ENCODE results near the gene AFG1L. TPM values are rescaled to one million over a fixed set of nuclear protein-coding genes. Genes with fewer than 3 reads are reported as not detected.

The AFG1L gene
- total and polyA plus RNA-seq, 3 experiments from 2014 or later = 4.4 to 5.3 (median 4.4) TPM

- no peaks in the 10 kb centered on the region for H3K27me3 Mint-ChIP-seq
- H3K4me1 ChIP-seq (ENCODE audit: insufficient read depth, low read length) = no peaks in the 10 kb centered on the region
- H3K36me3 ChIP-seq (ENCODE audit: insufficient read depth, low read length) = no peaks in the 10 kb centered on the region
- no peak overlapping the region for H3K4me3 ChIP-seq (ENCODE audit: low read length)
- DNase-seq = no peak
- peak overlapping the region in 1 of 8 donors; percentile 92 for H3K27ac Mint-ChIP-seq
- POLR2A ChIA-PET = no interaction called here
- no peaks in the 10 kb centered on the region for H3K9me3 ChIP-seq (ENCODE audit: low read length)
- H3K27ac ChIP-seq (ENCODE audit: low read depth, low read length) = no peak overlapping the region
- no peaks in the 10 kb centered on the region for H3K9me3 Mint-ChIP-seq
- CTCF ChIA-PET = no interaction called here
- no peaks in the 10 kb centered on the region for H3K27me3 ChIP-seq (ENCODE audit: insufficient read depth, low read length, poor library complexity, severe bottlenecking)
- peaks cover 0 to 4% (median 0%) of the 10 kb centered on the region in 3 donors for H3K4me1 Mint-ChIP-seq
- peaks cover 11 to 21% (median 13%) of the 10 kb centered on the region in 3 donors for H3K36me3 Mint-ChIP-seq
- no peak overlapping the region for H3K4me3 Mint-ChIP-seq
Measured at GRCh38 chr6:108360919-108361311, 66.1 kb downstream of the AFG1L start.

- H3K27me3 Mint-ChIP-seq = no peaks in the 10 kb centered on the region
- H3K27ac Mint-ChIP-seq = peak overlapping the region in 1 of 8 donors; percentile 92
- peaks cover 0 to 4% (median 0%) of the 10 kb centered on the region in 3 donors for H3K4me1 Mint-ChIP-seq
Measured at GRCh38 chr6:108361312-108361932, 66.6 kb downstream of the AFG1L start.

GRCh38 chr6:108362455-108362854, 67.6 kb downstream of the AFG1L start:
- peaks cover 0 to 4% (median 0%) of the 10 kb centered on the region in 3 donors for H3K4me1 Mint-ChIP-seq
- Histone ChIP-seq H3K4me3 (ENCODE audit: low read length) (no peak overlapping the region), H3K4me1 (ENCODE audit: insufficient read depth, low read length) (no peaks in the 10 kb centered on the region), H3K27me3 (ENCODE audit: insufficient read depth, low read length, poor library complexity, severe bottlenecking) (no peaks in the 10 kb centered on the region), H3K9me3 (ENCODE audit: low read length) (no peaks in the 10 kb centered on the region), H3K36me3 (ENCODE audit: insufficient read depth, low read length) (no peaks in the 10 kb centered on the region), H3K27ac (ENCODE audit: low read depth, low read length) (no peak overlapping the region)
- ChIA-PET POLR2A (no interaction called here), CTCF (no interaction called here)
- H3K36me3 Mint-ChIP-seq = peaks cover 7 to 15% (median 9%) of the 10 kb centered on the region in 3 donors
- H3K27me3 Mint-ChIP-seq = no peaks in the 10 kb centered on the region
- no peaks in the 10 kb centered on the region for H3K9me3 Mint-ChIP-seq
- H3K27ac Mint-ChIP-seq = no peak overlapping the region
- no peak overlapping the region for H3K4me3 Mint-ChIP-seq
- DNase-seq = no peak

More at GRCh38 chr6:108361312-108361932, 66.6 kb downstream of the AFG1L start:
- H3K36me3 Mint-ChIP-seq = peaks cover 9 to 21% (median 13%) of the 10 kb centered on the region in 3 donors
- no peaks in the 10 kb centered on the region for H3K4me1 ChIP-seq (ENCODE audit: insufficient read depth, low read length)
- H3K4me3 Mint-ChIP-seq = no peak overlapping the region
- POLR2A ChIA-PET = no interaction called here
- DNase-seq = no peak
- no peaks in the 10 kb centered on the region for H3K36me3 ChIP-seq (ENCODE audit: insufficient read depth, low read length)
- no peak overlapping the region for H3K4me3 ChIP-seq (ENCODE audit: low read length)
- CTCF ChIA-PET = no interaction called here
- no peaks in the 10 kb centered on the region for H3K9me3 Mint-ChIP-seq
- H3K27me3 ChIP-seq (ENCODE audit: insufficient read depth, low read length, poor library complexity, severe bottlenecking) = no peaks in the 10 kb centered on the region
- H3K9me3 ChIP-seq (ENCODE audit: low read length) = no peaks in the 10 kb centered on the region
- H3K27ac ChIP-seq (ENCODE audit: low read depth, low read length) = no peak overlapping the region

- Histone ChIP-seq H3K4me1 (ENCODE audit: insufficient read depth, low read length) (no peaks in the 10 kb centered on the region), H3K36me3 (ENCODE audit: insufficient read depth, low read length) (no peaks in the 10 kb centered on the region), H3K4me3 (ENCODE audit: low read length) (no peak overlapping the region), H3K27ac (ENCODE audit: low read depth, low read length) (no peak overlapping the region), H3K9me3 (ENCODE audit: low read length) (no peaks in the 10 kb centered on the region), H3K27me3 (ENCODE audit: insufficient read depth, low read length, poor library complexity, severe bottlenecking) (no peaks in the 10 kb centered on the region)
- ChIA-PET CTCF (no interaction called here), POLR2A (no interaction called here)
- Mint-ChIP-seq H3K4me3 (no peak overlapping the region), H3K36me3 (peaks cover 5 to 11% (median 6%) of the 10 kb centered on the region in 3 donors), H3K4me1 (peaks cover 0 to 4% (median 0%) of the 10 kb centered on the region in 3 donors), H3K27ac (no peak overlapping the region), H3K27me3 (no peaks in the 10 kb centered on the region), H3K9me3 (no peaks in the 10 kb centered on the region)
- no peak for DNase-seq
Measured at GRCh38 chr6:108363113-108363512, 68.3 kb downstream of the AFG1L start.

GRCh38 chr6:108363889-108364313, 69.0 kb downstream of the AFG1L start:
- no peak for DNase-seq
- H3K9me3 Mint-ChIP-seq = no peaks in the 10 kb centered on the region
- Histone ChIP-seq H3K4me1 (ENCODE audit: insufficient read depth, low read length) (no peaks in the 10 kb centered on the region), H3K4me3 (ENCODE audit: low read length) (no peak overlapping the region), H3K36me3 (ENCODE audit: insufficient read depth, low read length) (no peaks in the 10 kb centered on the region), H3K27ac (ENCODE audit: low read depth, low read length) (no peak overlapping the region), H3K27me3 (ENCODE audit: insufficient read depth, low read length, poor library complexity, severe bottlenecking) (no peaks in the 10 kb centered on the region), H3K9me3 (ENCODE audit: low read length) (no peaks in the 10 kb centered on the region)
- peak overlapping the region in 1 of 7 donors; percentile 14 for H3K4me3 Mint-ChIP-seq
- peaks cover 1 to 7% (median 3%) of the 10 kb centered on the region in 3 donors for H3K36me3 Mint-ChIP-seq
- peak overlapping the region in 1 of 8 donors; percentile 27 for H3K27ac Mint-ChIP-seq
- peaks cover 0 to 4% (median 0%) of the 10 kb centered on the region in 3 donors for H3K4me1 Mint-ChIP-seq
- H3K27me3 Mint-ChIP-seq = no peaks in the 10 kb centered on the region
- POLR2A ChIA-PET = no interaction called here
- CTCF ChIA-PET = no interaction called here

GRCh38 chr6:108364470-108364869, 69.6 kb downstream of the AFG1L start:
- DNase-seq = no peak
- Mint-ChIP-seq H3K27me3 (no peaks in the 10 kb centered on the region), H3K4me1 (peaks cover 0 to 4% (median 0%) of the 10 kb centered on the region in 3 donors), H3K36me3 (peaks cover 0 to 4% (median 1%) of the 10 kb centered on the region in 3 donors), H3K4me3 (no peak overlapping the region), H3K27ac (no peak overlapping the region), H3K9me3 (no peaks in the 10 kb centered on the region)
- POLR2A ChIA-PET = no interaction called here
- H3K9me3 ChIP-seq (ENCODE audit: low read length) = no peaks in the 10 kb centered on the region
- no peaks in the 10 kb centered on the region for H3K4me1 ChIP-seq (ENCODE audit: insufficient read depth, low read length)
- H3K36me3 ChIP-seq (ENCODE audit: insufficient read depth, low read length) = no peaks in the 10 kb centered on the region
- H3K27me3 ChIP-seq (ENCODE audit: insufficient read depth, low read length, poor library complexity, severe bottlenecking) = no peaks in the 10 kb centered on the region
- H3K27ac ChIP-seq (ENCODE audit: low read depth, low read length) = no peak overlapping the region
- H3K4me3 ChIP-seq (ENCODE audit: low read length) = no peak overlapping the region
- CTCF ChIA-PET = no interaction called here

- ChIA-PET CTCF (no interaction called here), POLR2A (no interaction called here)
- Histone ChIP-seq H3K36me3 (ENCODE audit: insufficient read depth, low read length) (no peaks in the 10 kb centered on the region), H3K27ac (ENCODE audit: low read depth, low read length) (no peak overlapping the region), H3K4me3 (ENCODE audit: low read length) (no peak overlapping the region), H3K4me1 (ENCODE audit: insufficient read depth, low read length) (no peaks in the 10 kb centered on the region), H3K9me3 (ENCODE audit: low read length) (no peaks in the 10 kb centered on the region), H3K27me3 (ENCODE audit: insufficient read depth, low read length, poor library complexity, severe bottlenecking) (no peaks in the 10 kb centered on the region)
- no peaks in the 10 kb centered on the region for H3K27me3 Mint-ChIP-seq
- DNase-seq = no peak
- peaks cover 0 to 1% (median 0%) of the 10 kb centered on the region in 3 donors for H3K36me3 Mint-ChIP-seq
- no peak overlapping the region for H3K4me3 Mint-ChIP-seq
- no peak overlapping the region for H3K27ac Mint-ChIP-seq
- H3K4me1 Mint-ChIP-seq = peaks cover 0 to 4% (median 0%) of the 10 kb centered on the region in 3 donors
- H3K9me3 Mint-ChIP-seq = no peaks in the 10 kb centered on the region
Measured at GRCh38 chr6:108365478-108365877, 70.6 kb downstream of the AFG1L start.

- H3K36me3 ChIP-seq (ENCODE audit: insufficient read depth, low read length) = no peaks in the 10 kb centered on the region
- no peak overlapping the region for H3K27ac ChIP-seq (ENCODE audit: low read depth, low read length)
- ChIA-PET CTCF (no interaction called here), POLR2A (no interaction called here)
- no peaks in the 10 kb centered on the region for H3K9me3 ChIP-seq (ENCODE audit: low read length)
- no peak overlapping the region for H3K4me3 Mint-ChIP-seq
- DNase-seq = no peak
- H3K27me3 Mint-ChIP-seq = no peaks in the 10 kb centered on the region
- no peaks in the 10 kb centered on the region for H3K27me3 ChIP-seq (ENCODE audit: insufficient read depth, low read length, poor library complexity, severe bottlenecking)
- H3K9me3 Mint-ChIP-seq = no peaks in the 10 kb centered on the region
- peaks cover 0 to 4% (median 0%) of the 10 kb centered on the region in 3 donors for H3K4me1 Mint-ChIP-seq
- H3K4me1 ChIP-seq (ENCODE audit: insufficient read depth, low read length) = no peaks in the 10 kb centered on the region
- H3K36me3 Mint-ChIP-seq = peaks cover 0 to 1% (median 0%) of the 10 kb centered on the region in 3 donors
- H3K4me3 ChIP-seq (ENCODE audit: low read length) = no peak overlapping the region
- H3K27ac Mint-ChIP-seq = no peak overlapping the region
Measured at GRCh38 chr6:108366236-108366635, 71.4 kb downstream of the AFG1L start.
